Measurements from ENCODE around the gene C11orf24. TPM values are rescaled to one million over a fixed set of nuclear protein-coding genes. Genes with fewer than 3 reads are reported as not detected.
"Not testable (repeated sequence)": the region's sequence is repeated elsewhere in the genome, so short reads cannot be mapped to it uniquely, and the experiment has no call there.

Gene C11orf24
- total RNA-seq, 1 donor from 2014 or later: 10.6 TPM

GRCh38 chr11:68298659-68299516, 27.1 kb upstream of the C11orf24 start:
- no peak for DNase-seq

DNA sequence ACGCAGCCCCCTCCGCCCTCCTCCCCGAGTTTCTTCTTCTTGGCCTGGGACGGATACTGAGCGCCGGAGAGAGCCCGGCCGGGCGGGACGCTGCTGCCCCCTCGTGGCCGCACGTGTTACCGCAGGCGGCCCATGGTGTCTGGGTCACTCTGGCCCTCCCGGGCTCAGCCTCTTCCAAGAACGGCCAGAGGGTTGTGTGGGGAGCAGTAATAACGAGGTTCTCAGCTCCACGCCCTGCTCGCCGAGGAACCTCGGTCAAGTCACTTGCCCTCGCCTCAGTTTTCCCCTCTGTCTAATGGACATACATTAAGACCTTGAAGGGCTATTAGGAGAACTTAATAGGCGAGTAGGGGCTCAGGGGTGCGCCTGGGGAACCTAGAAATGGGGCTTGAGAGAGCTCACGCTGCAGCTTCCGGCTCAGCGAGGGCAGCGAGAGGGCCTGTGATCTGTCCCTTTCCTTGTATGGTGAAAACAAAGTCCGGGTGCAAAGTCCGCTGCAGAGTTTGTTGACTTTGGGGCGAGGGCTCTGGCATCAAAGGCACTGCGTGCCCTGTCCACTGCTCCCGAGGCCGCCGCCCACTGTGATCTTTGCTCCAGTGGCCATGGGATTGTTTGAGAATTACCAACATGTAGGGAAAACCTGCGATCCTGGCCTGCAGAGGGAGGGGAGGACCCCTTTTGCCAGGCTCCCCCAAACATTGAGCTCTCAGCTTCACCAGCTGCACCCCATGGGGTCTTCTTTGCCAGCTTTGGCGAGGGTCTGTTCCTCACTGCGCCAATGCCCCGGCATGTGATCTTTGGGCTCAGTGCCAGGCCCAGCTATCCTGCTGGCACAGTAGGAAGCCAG, 26.3 kb upstream of the C11orf24 start:
- DNase-seq: peak; percentile 22

- no peak for DNase-seq
Observed at GRCh38 chr11:68297494-68297811, 25.7 kb upstream of the C11orf24 start.

DNA sequence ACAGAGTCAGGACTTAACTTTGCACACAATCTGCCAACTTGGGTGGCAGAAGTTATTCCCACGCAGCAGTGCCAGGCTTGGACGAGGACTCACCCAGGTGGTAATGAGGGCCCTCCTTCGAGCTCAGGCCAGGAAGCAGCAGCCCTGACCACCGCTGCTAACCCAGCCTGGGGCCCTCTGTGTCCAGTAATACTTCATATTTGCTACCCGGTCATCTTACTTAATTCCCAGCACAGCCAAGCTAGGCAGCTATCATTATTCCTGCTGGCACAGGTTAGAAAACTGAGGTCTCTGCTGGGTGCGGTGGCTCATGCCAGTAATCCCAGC, 25.2 kb upstream of the C11orf24 start:
- no peak for DNase-seq

GRCh38 chr11:68296344-68297051, 24.7 kb upstream of the C11orf24 start:
- DNase-seq: no peak

DNA sequence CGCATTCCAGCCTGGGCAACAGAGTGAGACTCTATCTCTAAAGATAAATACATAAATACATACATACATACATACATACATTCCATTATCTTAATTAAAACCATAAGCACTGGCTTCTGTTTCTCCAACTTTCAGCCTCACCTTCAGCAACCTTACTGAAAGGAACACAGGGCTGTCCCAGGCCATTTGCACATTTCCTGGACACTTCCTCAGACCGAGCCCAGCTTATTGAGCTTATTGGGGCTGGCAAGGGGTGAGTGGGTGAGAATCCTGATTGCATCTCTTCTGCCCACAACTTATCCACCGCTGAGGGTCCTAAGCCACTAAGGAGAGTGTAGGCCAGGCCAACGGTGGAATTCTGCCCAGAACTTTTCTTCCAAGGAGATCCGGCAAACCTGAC, 24.2 kb upstream of the C11orf24 start:
- DNase-seq: no peak

DNA sequence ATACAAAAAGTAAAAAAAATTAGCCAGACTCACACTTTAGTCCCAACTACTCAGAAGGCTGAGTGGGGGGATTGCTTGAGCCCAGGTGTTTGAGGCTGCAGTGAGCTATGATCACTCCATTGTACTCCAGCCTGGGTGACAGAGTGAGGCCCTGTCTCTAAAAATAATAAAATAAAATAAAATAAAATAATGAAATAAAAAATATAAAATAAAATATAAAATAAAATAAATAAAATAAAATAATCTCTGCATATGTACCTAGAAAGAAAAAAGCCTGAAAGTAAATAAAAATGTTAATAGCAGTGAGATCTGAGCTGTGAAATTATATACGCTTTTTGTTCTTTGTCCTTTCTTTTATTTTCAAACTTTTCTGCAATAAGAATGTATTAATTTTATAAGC, 23.5 kb upstream of the C11orf24 start:
- no peak for DNase-seq

DNA sequence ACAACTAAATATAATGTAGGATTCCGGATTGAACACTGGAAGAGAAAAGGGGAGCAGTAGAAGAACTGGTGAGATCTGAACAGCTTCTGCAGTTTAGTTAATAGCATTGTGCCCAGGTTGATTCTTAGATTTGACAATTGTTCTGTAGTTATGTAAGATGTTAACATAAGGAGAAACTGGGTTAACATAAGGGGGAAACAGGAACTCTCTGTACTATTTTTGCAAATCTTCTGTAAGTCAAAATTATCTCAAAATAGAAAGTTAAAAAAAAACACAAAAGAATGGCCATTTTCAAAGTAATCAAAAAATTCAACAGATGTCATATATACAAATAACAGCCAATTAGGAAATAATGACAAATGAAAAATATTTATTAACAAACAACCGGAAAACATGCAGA, 21.9 kb upstream of the C11orf24 start:
- no peak for DNase-seq

DNA sequence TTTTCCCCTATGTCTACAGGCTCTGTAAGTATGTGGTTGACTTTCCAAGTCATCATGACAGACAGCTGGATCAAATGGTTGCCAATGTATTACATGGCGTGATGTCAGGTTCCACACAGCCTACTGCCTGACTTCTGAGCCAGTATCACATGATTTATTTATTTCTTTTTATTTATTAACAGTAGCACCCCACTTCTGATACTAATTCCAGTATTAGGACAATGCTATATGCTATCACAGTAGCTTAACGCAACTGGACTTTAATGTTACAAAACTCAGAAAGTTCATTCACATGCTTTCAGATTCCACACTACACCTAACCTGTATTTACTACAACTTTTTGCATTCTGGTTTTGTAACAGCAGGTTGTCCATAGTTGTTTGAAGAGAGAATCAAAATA, 17.7 kb upstream of the C11orf24 start:
- no peak for DNase-seq

DNA sequence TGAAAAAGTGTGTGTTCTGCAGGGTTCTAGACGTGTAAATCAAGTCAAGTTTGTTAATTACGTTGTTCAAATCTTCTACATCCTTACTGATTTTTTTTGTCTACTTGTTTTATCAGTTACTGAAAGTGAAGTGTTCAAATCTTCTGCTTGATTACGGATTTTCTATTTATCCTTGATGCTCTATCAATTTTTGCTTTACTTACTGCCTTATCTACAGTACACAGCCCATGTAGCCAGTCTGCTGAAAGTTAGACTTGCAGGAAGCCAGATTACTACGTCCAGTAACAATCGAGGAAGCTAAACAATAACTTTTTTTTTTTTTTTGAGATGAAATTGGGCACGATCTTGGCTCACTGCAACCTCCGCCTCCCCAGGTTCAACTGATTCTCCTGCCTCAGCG, 15.6 kb upstream of the C11orf24 start:
- DNase-seq: no peak

GRCh38 chr11:68284588-68284987, 12.8 kb upstream of the C11orf24 start:
- not testable (repeated sequence) for DNase-seq

GRCh38 chr11:68282861-68283230, 11.1 kb upstream of the C11orf24 start:
- no peak for DNase-seq

DNA sequence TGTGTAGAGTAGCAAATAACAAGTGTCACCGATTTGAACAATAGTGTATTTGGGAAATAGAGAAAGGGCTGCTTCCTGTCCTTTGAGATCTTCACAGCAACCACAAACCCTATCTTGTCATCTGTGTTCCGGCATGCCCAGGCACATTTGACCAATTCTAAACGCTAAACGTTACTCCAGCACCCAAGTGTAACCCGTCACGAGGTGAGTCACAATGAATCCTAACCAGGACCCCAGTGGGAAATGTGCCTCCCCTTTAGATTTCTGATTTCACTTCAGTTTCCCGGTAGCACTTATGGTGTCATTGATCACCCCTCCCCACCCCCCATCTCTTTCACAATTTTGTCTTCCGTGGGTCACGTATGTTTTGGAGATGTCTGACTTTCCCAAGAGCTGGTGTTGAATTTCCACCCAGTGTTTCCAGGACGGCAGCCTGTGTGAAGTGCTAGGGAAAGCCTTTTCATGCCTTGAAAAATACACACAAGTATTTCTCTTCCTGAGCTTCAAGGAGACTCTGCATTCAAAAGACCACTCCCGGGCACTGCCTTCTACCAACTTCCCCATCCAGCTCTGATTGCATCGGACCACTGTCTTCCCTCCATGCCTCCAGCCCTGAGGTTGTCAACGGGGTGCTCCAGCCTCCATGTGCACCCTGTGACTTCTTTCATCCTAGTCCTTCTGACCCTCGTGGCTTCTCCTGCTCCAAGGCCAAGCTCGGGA, 10.5 kb upstream of the C11orf24 start:
- no peak for DNase-seq

GRCh38 chr11:68279676-68280075, 7.9 kb upstream of the C11orf24 start:
- DNase-seq: no peak

DNA sequence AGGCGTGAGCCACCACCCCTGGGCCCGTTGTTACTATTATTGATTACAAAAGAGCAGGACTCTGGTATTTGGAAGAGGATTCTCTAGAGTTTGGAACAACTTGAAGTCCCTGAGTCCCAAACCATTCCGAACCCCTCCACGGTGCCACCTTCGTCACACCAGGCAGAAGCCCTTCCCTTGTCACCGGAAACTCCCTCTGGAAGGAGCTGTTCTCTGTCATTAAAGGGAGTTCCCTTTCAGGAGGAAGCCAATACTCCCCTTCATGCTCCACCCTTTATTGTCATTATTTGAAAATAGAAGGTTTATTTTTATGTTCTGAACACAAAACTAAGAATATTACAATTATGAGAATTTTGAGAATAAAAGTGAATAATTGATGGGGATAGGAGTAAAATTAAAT, 5.1 kb upstream of the C11orf24 start:
- DNase-seq: no peak

- DNase-seq: no peak
Observed at GRCh38 chr11:68275721-68276507, 4.1 kb upstream of the C11orf24 start.

- no peak for DNase-seq
Observed at GRCh38 chr11:68274306-68274705, 2.5 kb upstream of the C11orf24 start.

DNA sequence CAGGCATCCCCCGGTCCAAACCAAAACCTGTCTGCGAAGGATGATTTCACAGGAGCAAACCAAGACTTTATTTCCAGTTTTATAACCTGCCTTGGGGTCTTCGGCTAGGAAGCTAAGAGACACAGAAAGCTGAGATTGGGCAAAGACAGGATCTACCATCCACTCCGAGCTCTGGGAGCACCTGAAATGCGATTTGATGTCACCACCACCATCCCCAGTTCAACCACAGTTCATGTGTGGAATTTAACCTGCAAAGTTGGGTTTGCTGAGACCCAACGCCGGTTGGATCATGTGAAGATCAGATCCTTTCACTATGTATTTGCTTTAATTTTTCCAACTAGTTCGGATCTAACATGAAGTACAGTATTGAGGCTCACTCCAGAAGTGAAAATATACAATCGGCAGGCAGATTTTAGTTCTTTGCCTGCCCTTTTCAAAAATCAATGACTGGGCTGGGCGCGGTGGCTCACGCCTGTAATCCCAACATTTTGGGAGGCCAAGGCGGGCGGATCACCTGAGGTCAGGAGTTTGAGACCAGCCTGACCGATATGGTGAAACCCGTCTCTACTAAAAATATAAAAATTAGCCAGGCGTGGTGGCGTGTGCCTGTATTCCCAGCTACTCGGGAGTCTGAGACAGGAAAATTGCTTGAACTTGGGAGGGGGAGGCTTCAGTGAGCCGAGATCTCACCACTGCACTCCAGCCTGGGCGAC, 1.4 kb upstream of the C11orf24 start:
- DNase-seq: no peak

DNA sequence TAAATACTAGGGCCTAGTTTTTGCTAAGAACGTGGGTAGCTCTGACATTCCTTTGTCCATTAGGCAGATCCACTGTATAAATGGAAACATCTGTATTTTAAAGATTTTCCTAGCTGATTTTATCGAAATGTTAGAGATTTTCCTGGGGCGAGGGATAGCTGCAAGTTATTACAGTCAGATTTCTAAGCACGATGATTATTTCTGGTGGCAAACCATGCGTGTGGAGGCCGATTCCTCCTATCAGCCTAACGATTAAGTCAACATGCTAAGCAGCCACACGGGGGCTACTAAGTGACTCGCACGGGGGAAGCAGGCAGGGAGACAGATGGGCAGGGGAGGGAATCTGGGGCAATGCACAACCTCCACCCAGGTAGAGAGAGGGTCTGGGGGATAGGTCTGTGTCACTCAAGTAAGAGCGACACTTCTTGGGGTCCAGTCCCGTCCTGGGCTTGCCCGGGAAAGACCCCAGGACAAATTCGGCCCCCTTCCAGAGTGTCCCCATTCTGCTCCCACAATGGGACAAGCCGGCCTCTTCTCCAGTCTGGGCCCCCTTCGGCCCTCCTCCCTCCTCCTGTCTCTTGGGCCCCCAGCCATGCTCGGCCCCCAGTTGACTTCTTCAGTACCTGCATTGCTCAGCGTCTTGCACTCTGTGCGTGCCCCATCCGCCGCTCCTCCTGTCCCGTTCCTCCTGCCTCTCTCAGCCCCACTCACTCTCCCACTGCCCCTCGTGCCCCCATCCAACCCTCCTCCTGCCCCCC, 571 bp downstream of the C11orf24 start:
- DNase-seq: peak; percentile 23
